Large intestine (tissue), 3 donors: ENCODE results near the gene TMEM273. TPM values are rescaled to one million over a fixed set of nuclear protein-coding genes. Genes with fewer than 3 reads are reported as not detected.

ENCODE experiments used
- DNase-seq, 2 donors: peaks; one replicate each; pipeline versions ENCODE4 v3.0.0 to v3.0.0-alpha.2; 2013
- H3K27ac ChIP-seq: one replicate; pipeline ENCODE4 v1.5.1; 2013; ENCODE audit warnings: low read length
- H3K27me3 ChIP-seq: 2 replicates; pipeline ENCODE4 v1.6.1; 2013; ENCODE audit warnings: low read length; ENCODE audit not compliant: control insufficient read depth, insufficient read depth
- H3K36me3 ChIP-seq: 2 replicates; pipeline ENCODE4 v1.6.1; 2013; ENCODE audit warnings: low read length; ENCODE audit not compliant: control insufficient read depth, insufficient read depth
- H3K4me1 ChIP-seq: one replicate; pipeline ENCODE4 v1.6.1; 2013; ENCODE audit warnings: low read length; ENCODE audit not compliant: control insufficient read depth, insufficient read depth
- H3K4me3 ChIP-seq: one replicate; pipeline ENCODE4 v1.5.1; 2013; ENCODE audit warnings: low read length
- H3K9me3 ChIP-seq: one replicate; pipeline ENCODE4 v1.6.1; 2013; ENCODE audit warnings: mild to moderate bottlenecking, low read depth, low read length, moderate library complexity; ENCODE audit not compliant: control insufficient read depth
- WGBS: methylation state at CpG from one replicate; pipeline ENCODE4 v1.1.5; 2013; ENCODE audit warnings: low lambda C conversion rate; ENCODE audit not compliant: insufficient coverage; 5-methylcytosine and 5-hydroxymethylcytosine counted together
- polyA plus RNA-seq: library from polyadenylated mRNA; unstranded; fragments of 120-200 nt; gene quantifications from one replicate; pipeline ENCODE4 v1.2.1, GENCODE V29; 2013

The TMEM273 gene
- polyA plus RNA-seq, 1 donor, result 5.5 TPM

DNA sequence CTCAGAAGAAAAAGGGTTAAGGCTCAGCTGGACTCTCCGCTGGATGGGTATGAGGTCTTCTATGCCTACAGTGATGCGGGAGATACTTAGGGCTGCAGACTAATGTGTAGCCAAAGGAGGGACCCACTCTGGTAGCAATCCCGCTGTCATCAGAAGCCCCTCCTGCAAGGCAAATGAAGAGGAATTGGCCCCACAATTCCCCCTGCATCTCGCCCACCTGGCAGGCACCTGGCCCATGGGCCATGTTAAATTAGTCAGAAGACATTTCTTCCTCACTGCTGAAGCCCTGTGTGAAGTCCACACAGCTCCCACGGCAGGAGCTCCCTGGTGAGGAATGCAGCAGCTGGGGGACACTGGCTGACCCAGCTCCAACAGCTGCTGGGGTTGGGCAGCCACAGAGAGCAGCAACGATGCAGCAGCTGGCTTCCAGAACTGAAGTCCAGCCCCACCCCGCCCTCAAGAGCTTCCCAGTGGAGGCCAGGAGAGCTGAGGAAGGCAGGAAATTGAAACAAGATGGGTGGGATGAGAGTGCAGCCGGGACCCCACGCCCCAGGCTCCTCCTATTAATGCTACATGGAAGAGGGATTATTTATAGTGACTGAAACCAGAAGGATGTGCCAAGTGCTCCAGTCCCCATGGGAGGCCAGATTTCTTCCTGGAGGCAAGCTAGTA lies 78.4 kb downstream of the TMEM273 start:
- Histone ChIP-seq H3K4me3 (no peak overlapping the region), H3K9me3 (no peaks in the 10 kb centered on the region), H3K27me3 (peaks cover 31% of the 10 kb centered on the region), H3K27ac (no peak overlapping the region), H3K4me1 (no peaks in the 10 kb centered on the region), H3K36me3 (peaks cover 8% of the 10 kb centered on the region)
- DNase-seq, result peak; percentile 55 to 61
- WGBS, result 67% methylated on average over 1 of the region's 9 CpGs

- no peaks in the 10 kb centered on the region for H3K9me3 ChIP-seq
- peaks cover 19% of the 10 kb centered on the region for H3K27me3 ChIP-seq
- no peak for DNase-seq
- H3K27ac ChIP-seq, result no peak overlapping the region
- peaks cover 8% of the 10 kb centered on the region for H3K36me3 ChIP-seq
- no CpG with 5 or more reads among the region's 7 CpGs for WGBS
- no peak overlapping the region for H3K4me3 ChIP-seq
- H3K4me1 ChIP-seq, result no peaks in the 10 kb centered on the region
Measured at GRCh38 chr10:49108656-49109055, 79.5 kb downstream of the TMEM273 start.

GRCh38 chr10:49107887-49108267 lies 80.3 kb downstream of the TMEM273 start:
- Histone ChIP-seq H3K4me1 (no peaks in the 10 kb centered on the region), H3K4me3 (no peak overlapping the region), H3K9me3 (no peaks in the 10 kb centered on the region), H3K27ac (no peak overlapping the region), H3K36me3 (peaks cover 8% of the 10 kb centered on the region), H3K27me3 (peaks cover 15% of the 10 kb centered on the region)
- DNase-seq, result no peak
- no CpG with 5 or more reads among the region's 8 CpGs for WGBS

GRCh38 chr10:49107111-49107886 lies 80.9 kb downstream of the TMEM273 start:
- no CpG with 5 or more reads among the region's 17 CpGs for WGBS
- no peaks in the 10 kb centered on the region for H3K4me1 ChIP-seq
- H3K27me3 ChIP-seq, result peaks cover 12% of the 10 kb centered on the region
- DNase-seq, result no peak
- no peak overlapping the region for H3K4me3 ChIP-seq
- H3K9me3 ChIP-seq, result no peaks in the 10 kb centered on the region
- peaks cover 8% of the 10 kb centered on the region for H3K36me3 ChIP-seq
- H3K27ac ChIP-seq, result no peak overlapping the region

- Histone ChIP-seq H3K9me3 (no peaks in the 10 kb centered on the region), H3K36me3 (peaks cover 8% of the 10 kb centered on the region), H3K4me1 (no peaks in the 10 kb centered on the region), H3K27ac (no peak overlapping the region), H3K4me3 (no peak overlapping the region), H3K27me3 (peaks cover 7% of the 10 kb centered on the region)
- no CpG with 5 or more reads among the region's 7 CpGs for WGBS
- DNase-seq, result no peak
Measured at GRCh38 chr10:49106451-49106850, 81.7 kb downstream of the TMEM273 start.

GRCh38 chr10:49105076-49105475 lies 83.1 kb downstream of the TMEM273 start:
- Histone ChIP-seq H3K27me3 (peaks cover 2% of the 10 kb centered on the region), H3K27ac (no peak overlapping the region), H3K4me1 (no peaks in the 10 kb centered on the region), H3K9me3 (no peaks in the 10 kb centered on the region), H3K36me3 (peaks cover 8% of the 10 kb centered on the region), H3K4me3 (no peak overlapping the region)
- 74% methylated on average over 4 of the region's 4 CpGs for WGBS
- no peak for DNase-seq

Other genes starting within 250 kb of the TMEM273 start
- 0.24 TPM for gene LRRC18, start 248.6 kb downstream of the TMEM273 start, polyA plus RNA-seq
- 10.2 TPM for gene VSTM4, start 72.9 kb downstream of the TMEM273 start, polyA plus RNA-seq
- gene FAM170B, start 54.4 kb downstream of the TMEM273 start, polyA plus RNA-seq, result not detected
- gene C10orf71, start 110.8 kb upstream of the TMEM273 start, polyA plus RNA-seq, result 0.01 TPM
- gene DRGX, start 207.7 kb upstream of the TMEM273 start, polyA plus RNA-seq, result 0.78 TPM